NCI-H1694 (cell line): Measurements from ENCODE around the gene HOXD12.
A peak's percentile ranks its signal among the peaks of the same experiment; 100 is the strongest.

Experiments
- DNase-seq: peaks from one replicate; lab custom pipeline; 2025; lab: John Stamatoyannopoulos, UW

HOXD12 gene

DNA sequence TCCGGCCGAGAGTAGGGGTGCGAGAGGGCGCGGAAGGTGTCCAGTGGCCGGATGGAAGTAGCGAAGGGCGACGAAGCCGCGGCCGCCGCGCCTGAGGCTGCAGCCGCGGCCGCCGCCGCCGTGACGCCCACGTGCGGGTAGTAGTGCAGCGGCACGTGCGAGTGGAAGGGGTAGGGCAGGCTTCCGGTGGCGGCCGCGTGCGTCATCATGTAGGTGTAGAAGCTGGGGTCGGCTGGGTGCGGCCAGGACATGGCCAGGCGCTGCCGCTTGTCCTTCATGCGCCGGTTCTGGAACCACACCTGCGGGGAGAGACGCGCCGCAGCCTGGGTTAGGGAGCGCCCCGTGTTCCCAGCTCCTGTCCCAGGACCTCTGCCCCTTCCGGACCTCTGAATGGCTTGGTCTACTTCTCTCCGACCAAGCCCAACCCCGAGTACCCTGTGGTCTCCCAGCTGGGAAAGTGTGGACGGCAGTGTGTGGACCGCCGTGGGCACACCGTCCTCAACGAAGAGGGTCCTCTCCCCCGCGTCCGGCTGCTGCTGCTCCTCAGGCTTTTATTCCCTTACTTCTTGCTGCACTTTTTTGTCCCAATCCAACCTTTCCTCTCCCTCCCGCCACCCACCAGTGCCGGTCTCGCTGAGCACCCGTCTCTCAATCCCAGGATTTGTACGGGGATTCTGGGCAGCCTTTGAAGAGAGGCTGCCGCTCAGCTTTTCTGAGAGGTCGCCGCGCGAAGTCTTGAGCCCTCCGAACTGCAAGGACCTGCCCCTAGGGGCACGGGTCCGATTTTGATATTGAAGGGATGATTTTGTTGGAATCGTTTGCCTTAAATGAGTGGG, 18.8 kb upstream of the HOXD12 start:
- no peak for DNase-seq

DNA sequence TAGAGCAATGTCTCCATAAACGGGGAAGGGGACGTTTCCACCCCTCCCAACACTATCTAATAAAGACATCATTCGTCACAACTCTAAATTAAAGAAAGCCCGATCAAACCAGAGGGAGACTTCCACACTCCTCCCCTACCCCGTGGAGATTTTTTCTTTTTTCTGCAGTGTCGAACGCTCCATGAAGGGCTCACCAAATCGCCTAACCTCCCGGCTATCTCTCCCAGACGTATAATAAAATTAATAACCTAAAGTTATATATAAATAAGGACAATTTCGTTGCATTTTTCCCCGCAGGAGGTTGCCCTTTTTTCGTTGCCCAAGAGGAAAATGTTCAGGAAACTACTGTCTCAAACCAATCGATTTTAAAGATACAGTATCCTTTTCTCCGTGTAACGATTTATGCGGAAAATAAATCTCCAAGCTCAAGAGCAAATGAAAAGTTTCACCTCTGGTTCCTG, 18.2 kb upstream of the HOXD12 start:
- no peak for DNase-seq

DNA sequence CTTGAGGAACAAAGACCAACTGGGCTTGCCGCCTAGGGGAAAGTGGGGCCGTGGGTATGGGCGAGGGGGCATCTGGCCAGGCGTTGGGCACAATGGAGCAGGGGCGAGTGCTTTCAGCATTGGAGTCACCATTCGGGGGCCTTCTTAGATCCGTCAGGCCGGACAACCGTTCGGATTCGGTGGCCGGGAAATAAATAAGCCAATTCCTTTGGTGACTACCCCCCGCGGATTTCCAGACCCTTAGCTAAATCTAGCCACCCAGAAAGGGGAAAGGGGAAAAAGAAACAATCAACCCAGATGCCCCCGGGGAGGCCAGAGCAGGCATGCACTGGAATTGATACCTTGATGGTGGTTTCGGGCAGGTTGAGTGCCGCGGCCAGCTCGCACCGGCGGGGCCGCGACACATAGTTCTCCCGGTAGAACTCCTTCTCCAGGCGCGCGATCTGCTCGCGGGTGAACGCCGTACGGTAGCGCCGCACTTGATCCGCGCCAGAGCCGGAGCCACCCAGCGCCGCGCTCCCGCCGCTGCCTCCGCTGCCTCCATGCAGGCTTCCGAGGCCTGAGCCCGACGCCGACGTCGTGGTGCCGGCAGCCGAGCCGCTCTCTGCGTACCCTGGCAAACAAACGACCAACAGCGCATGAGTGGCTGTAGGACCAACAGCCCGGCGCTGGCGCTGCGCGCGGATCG, 17.6 kb upstream of the HOXD12 start:
- no peak for DNase-seq

DNA sequence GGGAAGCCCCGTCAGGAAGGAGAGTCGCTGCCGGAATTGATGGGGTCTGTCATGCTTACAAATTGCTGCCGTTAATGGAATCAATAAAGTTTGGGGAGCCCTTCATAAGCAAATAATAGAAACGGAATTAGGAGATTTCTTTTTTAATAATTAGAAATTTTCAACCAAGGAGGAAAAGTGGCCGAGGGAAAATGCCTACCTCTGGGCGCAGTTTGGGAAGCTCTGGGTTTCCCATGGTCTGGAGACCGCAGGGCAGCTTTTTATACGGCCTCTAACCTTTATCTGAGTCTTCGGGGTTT, 17.1 kb upstream of the HOXD12 start:
- DNase-seq = no peak

DNA sequence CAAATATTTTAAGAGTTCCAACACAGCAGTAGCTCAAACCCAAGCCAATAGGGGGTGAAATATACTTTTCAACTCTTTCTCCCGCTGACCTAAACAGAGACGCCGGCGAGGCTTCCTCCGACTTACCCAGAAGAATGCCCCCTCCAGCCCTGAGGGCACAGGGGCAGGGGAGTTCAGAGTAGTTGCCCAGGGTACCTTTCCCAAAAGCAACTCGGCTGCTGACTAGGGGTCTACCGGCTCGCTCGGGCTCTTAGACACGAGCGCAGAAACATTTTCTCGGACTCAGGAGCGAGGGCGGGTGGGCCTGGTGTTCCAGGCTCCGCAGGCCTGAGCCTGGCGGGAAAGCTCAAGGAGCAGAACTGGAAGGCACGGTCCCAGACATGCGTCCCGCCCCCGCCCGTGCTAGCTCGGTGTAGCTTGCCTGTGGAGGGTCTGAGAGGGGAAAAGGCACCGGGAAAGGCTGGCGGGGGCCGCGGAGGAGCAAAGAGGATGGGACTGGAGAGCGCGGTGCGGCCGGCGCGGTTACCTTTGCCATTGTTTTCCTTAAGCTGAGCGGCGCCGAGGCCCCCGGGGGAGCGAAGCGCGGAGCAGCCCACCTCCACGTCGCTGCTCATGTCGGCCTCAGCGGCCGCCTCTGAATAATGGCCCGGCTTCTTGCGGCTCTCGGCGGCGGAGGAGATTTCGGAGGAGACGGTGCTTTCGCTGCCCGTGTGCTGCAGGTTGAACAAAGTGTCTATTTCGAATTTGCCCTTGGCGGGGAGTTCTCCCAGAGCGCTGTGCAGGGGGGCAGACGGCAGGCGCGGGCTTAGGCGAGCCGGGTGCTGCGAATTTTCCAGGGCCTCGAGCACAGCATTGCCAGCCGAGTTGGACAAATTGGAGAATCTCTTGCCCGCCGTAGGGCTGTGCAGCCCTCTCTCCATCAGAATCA, 16.5 kb upstream of the HOXD12 start:
- no peak for DNase-seq

DNA sequence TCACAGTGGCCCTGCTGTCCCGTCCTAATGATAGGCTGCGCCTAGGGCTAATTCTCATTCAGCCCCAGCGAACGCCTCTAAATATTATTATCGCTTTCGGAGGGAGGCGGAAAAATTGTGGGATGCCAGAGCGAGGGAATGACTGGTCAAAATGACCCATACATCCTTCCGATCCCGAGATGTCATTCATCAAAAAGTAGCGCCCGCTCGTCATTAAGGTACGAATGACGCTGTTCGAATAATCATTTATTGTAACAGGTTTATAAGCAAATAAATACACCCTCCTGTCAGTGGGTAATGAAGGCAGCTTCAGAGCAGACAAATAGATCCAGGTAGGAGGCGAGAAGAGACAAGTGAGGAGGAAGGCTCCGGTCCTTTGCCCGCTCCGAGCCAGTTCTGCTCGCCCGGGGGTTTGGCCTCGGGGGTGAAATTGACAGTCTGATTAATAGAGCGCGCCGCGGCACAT, 15.8 kb upstream of the HOXD12 start, which contains the start of gene EVX2:
Gene EVX2, minus strand, starts transcription at position 167 of the 466 bp plus-strand sequence. CDS start 186 bp downstream, outside the sequence.
- no peak for DNase-seq

DNA sequence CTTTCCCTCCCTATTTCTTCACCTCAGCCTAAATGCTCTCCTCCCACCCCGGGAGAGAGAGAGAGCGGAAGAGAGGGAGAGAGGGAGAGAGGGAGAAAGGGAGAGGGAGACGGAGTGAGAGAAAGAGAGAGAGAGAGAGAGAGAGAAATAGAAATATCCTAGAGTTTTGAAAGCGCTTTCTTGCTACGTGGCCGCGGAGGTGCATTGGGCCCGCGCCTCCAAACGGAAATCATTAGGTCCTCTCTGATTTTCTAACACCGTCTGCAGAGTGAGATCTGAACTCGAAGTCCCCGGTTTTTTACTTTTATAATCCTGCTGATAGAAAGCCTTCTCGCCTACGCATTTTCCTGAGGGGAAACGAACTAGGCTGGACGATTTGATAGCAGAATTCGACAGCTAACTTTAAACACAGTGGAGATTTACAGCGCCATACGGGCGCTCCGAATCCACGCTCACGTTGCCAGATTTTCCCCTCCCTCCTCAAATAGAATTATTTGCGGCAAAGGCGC, 14.9 kb upstream of the HOXD12 start:
- no peak for DNase-seq

DNA sequence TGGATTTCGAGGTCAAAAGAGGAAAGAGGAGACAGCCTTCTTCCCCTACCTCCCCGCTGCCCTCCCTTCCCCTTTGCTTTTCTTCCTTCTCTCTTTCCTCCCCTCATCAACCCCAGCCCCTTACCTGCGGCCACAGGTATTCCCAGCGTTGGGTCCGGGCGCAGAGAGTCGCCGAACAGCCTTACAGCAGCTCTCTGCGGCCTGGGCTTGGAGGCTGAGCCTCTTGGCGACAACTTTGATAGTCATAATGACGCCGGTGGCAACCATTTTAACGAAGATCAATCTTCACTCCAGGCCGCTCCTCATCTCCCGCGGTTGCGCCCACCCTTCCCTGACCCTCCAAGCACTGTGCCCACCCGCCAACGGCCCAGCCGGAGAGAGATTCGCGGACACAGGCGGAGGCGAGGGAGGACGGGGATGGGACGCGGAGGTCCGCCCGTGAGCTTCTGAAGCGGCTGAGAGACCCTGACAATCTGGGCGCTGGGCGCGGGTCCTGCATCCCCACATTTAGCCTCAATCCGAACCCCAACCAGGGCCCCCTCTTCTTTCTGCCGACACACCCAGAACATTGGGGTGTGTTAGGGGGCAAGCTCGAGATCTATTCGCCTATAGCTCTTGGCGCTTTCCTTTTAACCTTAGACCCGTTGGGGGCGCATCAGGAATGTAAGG, 14.3 kb upstream of the HOXD12 start:
- DNase-seq = no peak

DNA sequence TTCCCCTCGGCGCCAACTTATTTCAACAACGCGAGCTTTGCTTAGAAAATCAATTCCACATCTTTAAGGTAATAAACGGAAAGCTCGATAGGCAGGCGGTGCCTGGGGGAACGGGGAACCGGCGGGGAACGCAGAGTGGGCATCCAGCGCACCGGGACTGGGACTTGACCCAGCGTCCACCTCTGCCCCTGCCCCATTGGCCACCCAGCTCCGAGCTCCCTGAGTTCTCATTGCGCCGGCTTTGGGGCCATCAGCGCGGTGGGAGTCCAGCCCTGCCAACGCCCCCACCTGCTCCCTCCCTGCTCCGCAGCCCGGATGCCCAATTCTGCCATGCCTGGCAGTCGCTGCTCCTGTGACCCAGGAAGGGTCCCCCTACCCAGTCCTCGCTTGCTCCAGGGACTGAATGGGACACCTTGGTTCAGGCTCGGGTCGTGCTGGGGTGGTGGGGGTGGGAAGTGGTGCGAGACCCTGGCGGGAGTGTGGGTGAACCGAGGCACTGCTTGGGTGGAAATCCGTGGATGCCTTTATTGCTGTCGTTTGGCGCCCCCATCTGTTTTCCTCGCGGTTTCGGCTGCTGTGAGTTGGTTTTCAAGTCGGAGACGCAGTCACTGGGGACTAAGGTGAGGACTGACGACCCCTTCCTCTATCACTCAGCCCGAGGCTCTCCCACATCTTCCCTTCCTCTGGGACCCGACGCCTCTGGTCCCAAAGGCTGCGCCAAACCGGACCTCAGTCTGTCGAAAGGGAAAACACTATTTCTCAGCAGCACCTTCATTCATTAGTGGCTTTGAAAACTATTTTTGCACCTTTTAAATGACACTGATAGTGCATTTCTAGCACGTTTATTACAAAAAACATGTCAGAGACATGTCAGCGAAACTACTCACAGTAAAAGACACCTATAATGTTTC, 13.5 kb upstream of the HOXD12 start:
- DNase-seq = peak; percentile 62

DNA sequence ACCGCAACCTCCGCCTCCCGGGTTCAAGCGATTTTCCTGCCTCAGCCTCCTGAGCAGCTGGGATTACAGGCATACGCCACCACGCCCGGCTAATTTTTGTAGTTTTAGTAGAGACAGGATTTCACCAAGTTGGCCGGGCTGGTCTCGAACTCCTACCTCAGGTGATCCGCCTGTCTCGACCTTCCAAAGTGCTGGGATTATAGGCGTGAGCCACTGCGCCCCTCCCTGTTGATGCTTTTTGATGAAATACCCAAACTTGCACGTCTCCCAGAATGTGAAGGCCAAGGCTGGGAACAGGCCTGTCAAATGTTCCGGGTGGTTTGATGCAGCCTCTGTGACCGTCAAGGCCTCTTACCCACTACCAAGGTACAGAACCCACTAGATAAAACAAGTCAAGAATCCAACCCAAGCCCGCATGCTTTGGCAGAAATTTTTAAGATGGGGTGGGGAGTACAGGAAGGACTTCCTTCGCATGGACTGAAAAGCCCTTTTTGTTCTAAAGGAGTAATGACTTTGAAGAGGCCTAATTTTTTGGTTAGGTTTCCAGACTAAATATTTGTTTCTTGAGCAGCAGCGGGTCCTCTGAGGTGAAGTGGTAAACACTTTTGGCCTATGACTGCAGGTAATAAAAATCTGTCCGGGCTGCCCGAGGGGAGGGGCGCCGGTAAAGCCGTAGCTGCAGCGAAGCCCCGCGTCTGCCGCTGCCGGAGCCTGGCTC, 12.1 kb upstream of the HOXD12 start:
- DNase-seq = no peak

DNA sequence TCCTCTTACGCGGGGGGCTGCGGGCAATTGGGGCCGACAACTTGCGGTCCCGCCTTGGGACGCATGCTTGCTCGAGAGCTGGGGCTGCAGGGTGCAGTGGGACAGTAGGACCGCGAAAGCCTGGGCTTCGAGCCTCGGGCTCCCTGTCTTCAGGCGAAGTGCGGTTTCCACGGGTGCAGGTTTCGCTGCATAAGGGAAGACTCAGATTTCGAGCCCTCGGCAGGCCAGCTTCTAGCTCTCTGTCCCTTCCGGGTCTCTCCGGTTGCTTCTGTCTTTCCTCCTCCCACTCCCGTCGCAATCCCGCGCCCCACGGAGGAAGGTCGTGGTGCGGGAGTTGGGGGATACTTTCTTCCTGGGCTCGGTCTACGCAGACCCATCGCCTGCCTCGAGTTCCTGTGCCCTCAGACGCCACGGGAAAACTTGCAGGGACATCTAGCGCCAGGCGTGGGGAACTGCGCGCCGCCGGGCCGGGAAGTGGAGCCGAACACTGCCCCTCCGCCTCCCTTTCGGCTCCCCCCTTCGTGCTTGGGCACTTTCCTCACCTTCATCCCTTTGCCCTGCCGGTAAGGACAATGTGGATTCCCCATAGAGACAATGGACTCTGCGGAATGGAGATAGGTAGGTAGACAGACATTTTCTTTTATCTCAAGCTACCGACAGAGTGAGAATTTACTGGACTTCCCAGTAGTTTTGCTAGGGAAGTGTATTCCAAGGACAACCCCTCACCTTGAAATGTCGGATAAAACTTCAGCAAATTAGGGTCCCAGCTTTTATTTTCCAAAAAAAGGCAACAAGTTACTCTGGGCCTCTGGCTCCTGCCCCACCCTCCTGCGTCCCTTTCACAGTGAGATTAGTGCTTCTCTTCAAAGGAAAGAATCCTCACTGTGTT, 11.3 kb upstream of the HOXD12 start:
- DNase-seq = peak; percentile 20

DNA sequence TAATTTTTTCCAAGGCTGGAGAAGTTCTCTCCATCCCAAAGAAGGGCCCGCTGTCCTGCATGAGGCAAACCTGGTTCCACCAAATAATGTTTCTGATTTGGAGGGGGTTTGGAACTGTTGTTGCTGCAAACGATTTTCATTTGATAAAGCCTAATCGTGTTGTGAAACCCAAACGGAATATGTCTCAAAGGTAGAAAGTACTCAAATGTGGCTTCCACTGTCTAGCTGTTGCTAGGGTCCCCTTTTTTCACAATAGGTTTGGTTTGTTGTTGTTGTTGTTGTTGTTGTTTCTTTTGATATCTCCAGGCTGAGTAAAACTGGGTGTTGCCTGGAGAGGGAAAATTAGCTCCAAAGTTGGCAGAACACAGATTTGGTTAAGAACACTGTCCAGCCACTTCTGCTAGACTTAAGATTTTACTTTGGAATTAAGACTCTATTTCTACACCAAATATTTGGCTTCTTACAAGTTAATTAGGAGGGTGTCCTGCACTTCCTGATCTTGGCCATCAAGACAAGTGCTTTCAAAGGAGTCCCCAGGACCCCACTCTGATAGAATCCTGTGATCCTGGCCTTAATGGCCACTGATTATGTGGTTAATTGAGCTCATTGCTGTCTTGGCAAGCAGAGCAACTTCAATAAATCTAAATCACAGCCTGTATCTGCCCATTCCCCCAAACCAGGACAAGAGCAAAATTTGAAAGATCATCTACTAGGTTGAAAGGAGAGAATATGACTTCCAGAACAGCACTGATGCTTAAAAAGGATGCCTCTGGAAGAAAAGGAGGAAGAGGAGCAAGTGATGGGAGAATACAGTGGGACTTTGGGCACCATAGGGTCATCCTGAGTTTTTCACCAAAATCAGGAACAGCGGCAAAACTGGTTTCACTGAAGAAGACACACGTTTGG, 10.4 kb upstream of the HOXD12 start:
- DNase-seq = no peak

DNA sequence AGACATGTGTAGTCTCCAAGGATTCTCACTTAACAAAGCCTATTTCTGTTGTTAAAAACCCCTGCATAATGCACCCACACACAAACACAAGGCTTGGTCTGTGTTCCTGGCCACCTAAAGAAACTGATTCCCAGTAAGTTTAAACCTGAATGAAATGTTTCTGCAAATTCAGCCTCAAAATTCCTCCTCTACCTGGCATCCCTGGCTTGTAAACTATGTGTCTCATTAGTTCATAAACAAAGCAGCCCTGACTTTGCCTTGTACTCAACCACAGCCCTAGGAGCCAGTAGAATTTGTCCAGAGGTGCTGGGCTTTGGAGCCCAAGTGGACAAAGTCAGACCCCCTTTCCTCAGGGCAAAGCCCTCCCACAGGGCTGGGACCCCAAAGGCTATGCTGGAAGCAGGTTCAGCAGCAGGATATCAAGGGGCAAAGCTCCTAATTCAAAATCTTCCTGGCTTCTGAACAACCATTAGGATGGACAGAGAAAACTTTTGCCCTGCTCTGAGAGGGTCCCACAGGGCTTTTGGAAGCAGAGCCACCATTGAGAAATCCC, 9.7 kb upstream of the HOXD12 start:
- DNase-seq = no peak

DNA sequence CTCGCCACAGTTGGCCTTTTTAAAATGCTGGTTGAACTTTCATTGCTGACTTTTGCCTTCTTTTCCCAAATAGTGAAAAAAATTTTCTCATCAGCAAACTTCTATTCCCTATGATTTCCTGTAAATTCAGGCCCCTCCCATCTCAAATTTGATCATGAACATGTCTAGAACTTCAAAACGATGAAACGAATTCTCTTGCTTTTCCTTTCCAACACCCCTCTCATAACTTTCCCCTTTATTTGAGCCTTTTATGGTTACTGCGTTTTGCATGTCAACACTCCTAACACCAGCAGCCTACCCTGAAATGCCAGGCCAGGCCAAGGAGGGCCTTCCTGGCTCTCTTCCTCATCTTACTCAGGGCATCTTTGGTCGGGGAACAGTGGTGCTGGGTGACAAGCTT, 8.7 kb upstream of the HOXD12 start:
- no peak for DNase-seq

DNA sequence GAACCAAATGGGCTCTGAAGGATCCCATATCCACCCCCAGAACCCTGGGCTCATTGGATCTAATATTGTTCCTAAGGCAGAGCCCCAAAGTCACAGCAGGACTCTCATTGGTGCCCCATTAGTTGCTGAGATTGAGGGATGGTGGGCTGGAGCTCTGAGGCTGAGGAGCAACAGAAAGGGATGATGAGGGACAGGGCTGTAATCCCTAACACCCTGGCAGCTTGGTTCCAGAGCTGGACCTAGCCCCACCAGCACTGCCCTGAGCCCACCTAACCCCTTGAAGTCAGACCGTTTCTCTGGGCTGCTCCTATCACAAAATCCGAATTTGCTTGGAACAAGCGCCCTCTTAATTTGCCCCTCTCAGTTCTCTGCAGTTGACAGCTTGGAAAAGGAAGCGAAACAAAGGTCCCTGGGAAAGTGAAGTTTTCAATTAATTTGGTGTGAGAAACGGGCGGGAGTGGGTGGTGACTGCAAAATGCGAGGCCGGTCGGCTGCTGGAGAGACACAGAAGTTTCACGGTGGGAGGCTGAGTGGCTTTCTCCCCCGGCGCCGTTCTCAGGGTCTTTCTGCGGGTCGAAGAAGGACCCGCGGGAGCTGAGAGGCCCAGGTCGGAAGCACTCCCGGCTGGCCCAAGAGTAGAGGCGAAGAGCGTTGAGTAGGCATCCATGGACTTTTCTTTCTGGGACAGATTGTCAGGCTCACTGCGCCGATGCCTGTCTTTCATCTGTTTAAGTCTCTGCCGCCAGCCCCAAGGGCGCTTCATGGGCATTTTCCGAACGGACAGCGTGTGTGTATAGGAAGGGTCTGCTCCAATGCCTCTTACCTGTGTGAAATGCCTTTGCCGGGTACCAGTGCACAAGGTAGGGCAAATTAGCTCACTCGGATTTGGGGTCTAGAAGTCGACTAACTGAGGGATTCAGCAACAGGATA, 8.0 kb upstream of the HOXD12 start:
- no peak for DNase-seq
